H1 (cell line): ENCODE data around the gene FGF11.

Experiments used
- FOSL1 ChIP-seq: IDR thresholded peaks from 2 replicates; pipeline ENCODE4 v1.6.1; 2011; ENCODE audit warnings: mild to moderate bottlenecking, low read depth, low read length, moderate library complexity; ENCODE audit not compliant: insufficient read depth
- MAFK ChIP-seq: IDR thresholded peaks from 2 replicates; pipeline ENCODE4 v1.6.1; 2012; ENCODE audit warnings: low read depth, mild to moderate bottlenecking, improper control_type of control experiment, low read length
- TF ChIP-seq, protein P1 (sequence below): IDR thresholded peaks from 2 replicates; pipeline ENCODE4 v1.6.1; 2011; ENCODE audit warnings: low read length, improper control_type of control experiment

DNA sequence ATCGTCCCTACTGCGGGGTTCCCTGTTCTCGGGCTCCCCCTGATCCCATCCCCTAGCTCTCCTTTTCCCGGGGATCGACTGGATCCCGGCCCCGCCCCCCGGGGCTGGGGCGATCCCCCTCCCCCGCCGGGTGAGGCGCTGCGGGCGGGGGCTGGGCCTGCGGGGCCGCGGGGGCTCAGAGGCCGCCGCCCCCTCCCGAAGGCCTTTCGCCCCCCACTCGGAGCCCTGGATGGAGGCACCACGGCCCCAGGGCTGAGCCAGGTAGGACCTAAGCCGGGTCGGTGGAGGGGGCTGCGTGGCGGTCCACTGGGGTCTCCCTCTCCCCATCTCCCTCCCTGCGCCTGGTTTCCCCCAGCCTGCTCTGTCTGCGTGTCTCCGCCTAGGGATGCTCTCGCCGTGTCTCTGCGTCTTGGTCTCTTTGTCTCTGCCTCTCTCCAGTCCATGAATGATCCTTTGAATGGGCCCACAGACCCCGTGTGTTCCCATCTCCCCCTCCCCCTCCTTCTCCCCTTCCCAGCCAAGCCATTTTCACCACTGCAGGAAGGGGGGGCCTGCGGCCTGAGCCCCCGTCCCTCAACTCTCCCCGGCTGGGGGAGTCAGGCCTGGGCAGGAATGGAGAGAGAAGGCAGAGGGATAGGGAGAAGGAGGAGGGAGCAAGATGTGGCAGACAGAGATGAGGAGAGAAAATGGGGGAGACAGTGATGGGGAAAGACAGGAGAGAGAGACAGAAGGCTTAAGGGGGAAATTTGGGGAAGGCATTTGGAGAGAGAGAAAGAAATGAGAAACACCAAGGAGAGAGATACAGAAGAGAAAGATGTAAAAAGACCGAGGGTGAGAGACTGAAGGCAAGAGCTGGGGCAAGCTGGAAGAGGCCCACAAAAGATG lies 33.7 kb upstream of the FGF11 start:
- TF ChIP-seq MAFK (no peak), FOSL1 (no peak)
- TF ChIP-seq, protein P1, sequence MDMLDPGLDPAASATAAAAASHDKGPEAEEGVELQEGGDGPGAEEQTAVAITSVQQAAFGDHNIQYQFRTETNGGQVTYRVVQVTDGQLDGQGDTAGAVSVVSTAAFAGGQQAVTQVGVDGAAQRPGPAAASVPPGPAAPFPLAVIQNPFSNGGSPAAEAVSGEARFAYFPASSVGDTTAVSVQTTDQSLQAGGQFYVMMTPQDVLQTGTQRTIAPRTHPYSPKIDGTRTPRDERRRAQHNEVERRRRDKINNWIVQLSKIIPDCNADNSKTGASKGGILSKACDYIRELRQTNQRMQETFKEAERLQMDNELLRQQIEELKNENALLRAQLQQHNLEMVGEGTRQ, result no peak
